GM19328 (cell line): ENCODE measurements around the gene USP37.

Experiments used
- ATAC-seq: cut with Tn5 transposase; IDR thresholded peaks from one replicate; pipeline ENCODE4 v1.9.1; 2021; ENCODE audit warnings: mild to moderate bottlenecking, moderate library complexity; ENCODE audit not compliant: unreplicated experiment

Gene USP37

GRCh38 chr2:218568190-218569037 lies at the start of gene USP37, which contains the start of gene CNOT9:
TSS of gene USP37 (minus strand) at chr2:218568351. CDS start at chr2:218558653, 9,698 bp downstream.
TSS of gene CNOT9 (plus strand) at chr2:218568839. CDS start at chr2:218568955, 116 bp downstream.
- peak; percentile 77 for ATAC-seq

- ATAC-seq, result no peak
Measured at GRCh38 chr2:218615868-218616315, 47.7 kb upstream of the USP37 start.

- no peak for ATAC-seq
Measured at GRCh38 chr2:218607436-218608115, 39.4 kb upstream of the USP37 start, which contains the start of gene PLCD4. TSS of gene PLCD4 (plus strand) at chr2:218607899. CDS start at chr2:218615740, 7,841 bp downstream.

GRCh38 chr2:218605432-218605831 lies 37.3 kb upstream of the USP37 start:
- no peak for ATAC-seq

- no peak for ATAC-seq
Measured at GRCh38 chr2:218585541-218585940, 17.4 kb upstream of the USP37 start.

GRCh38 chr2:218583983-218584850 lies 16.1 kb upstream of the USP37 start:
- no peak for ATAC-seq

GRCh38 chr2:218582076-218582475 lies 13.9 kb upstream of the USP37 start:
- ATAC-seq, result no peak

- no peak for ATAC-seq
Measured at GRCh38 chr2:218578272-218578877, 10.2 kb upstream of the USP37 start.

- no peak for ATAC-seq
Measured at GRCh38 chr2:218577482-218578220, 9.5 kb upstream of the USP37 start.

- ATAC-seq, result no peak
Measured at GRCh38 chr2:218576854-218577253, 8.7 kb upstream of the USP37 start.

- no peak for ATAC-seq
Measured at GRCh38 chr2:218570850-218571249, 2.7 kb upstream of the USP37 start.

- no peak for ATAC-seq
Measured at GRCh38 chr2:218569661-218570500, 1.7 kb upstream of the USP37 start.

GRCh38 chr2:218569038-218569431 lies 884 bp upstream of the USP37 start:
- ATAC-seq, result peak; percentile 6

- peak; percentile 37 for ATAC-seq
Measured at GRCh38 chr2:218567797-218568189, 358 bp downstream of the USP37 start.

GRCh38 chr2:218566296-218566695 lies 1.9 kb downstream of the USP37 start:
- ATAC-seq, result no peak

GRCh38 chr2:218564056-218564455 lies 4.1 kb downstream of the USP37 start:
- no peak for ATAC-seq

GRCh38 chr2:218558986-218559385 lies 9.2 kb downstream of the USP37 start:
- ATAC-seq, result no peak

GRCh38 chr2:218557941-218558340 lies 10.2 kb downstream of the USP37 start:
- ATAC-seq, result no peak

- no peak for ATAC-seq
Measured at GRCh38 chr2:218555527-218555926, 12.6 kb downstream of the USP37 start.
